Peyer's patch (tissue), 4 donors: ENCODE data around the gene DDOST. TPM values are rescaled to one million over a fixed set of nuclear protein-coding genes. Genes with fewer than 3 reads are reported as not detected.

Source experiments
- DNase-seq, 3 donors: peaks; one replicate each; pipeline ENCODE4 v3.0.0-alpha.2; 2017 to 2019
- H3K27ac ChIP-seq, 4 donors: fragments of 200-600 bp; sonication (generic); one replicate each; pipeline ENCODE4 v1.5.1; 2016 to 2019
- H3K27me3 ChIP-seq, 2 donors: fragments of 200-600 bp; sonication (generic); one replicate each; pipeline ENCODE4 v1.5.1; 2019
- H3K36me3 ChIP-seq, 3 donors: fragments of 200-600 bp; sonication (generic); one replicate each; pipeline ENCODE4 v1.5.1; 2016 to 2019
- H3K4me1 ChIP-seq, 4 donors: fragments of 200-600 bp; sonication (generic); one replicate each; pipeline ENCODE4 v1.5.1; 2016 to 2019
- H3K4me3 ChIP-seq, 4 donors: fragments of 200-600 bp; sonication (generic); 1 replicate in 3 of 4; 2 replicates in 1 of 4; pipeline ENCODE4 v1.5.1; 2016 to 2019; ENCODE audit warnings: mild to moderate bottlenecking in 1 of 4
- H3K9me3 ChIP-seq, 4 donors: fragments of 200-600 bp; sonication (generic); one replicate each; pipeline ENCODE4 v1.5.1; 2016 to 2019; ENCODE audit warnings: mild to moderate bottlenecking in 1 of 4
- POLR2A ChIP-seq, 2 donors: fragments of 450-650 bp; IDR thresholded peaks; one replicate each; pipeline ENCODE4 v1.5.1; 2017; ENCODE audit warnings: antibody characterized with exemption in 2 of 2, mild to moderate bottlenecking in 2 of 2, moderate library complexity in 2 of 2
- total RNA-seq, 4 donors: library from RNA; depleted of rRNA; stranded (reverse); fragments of >200 nt; gene quantifications; one replicate each; pipeline ENCODE4 v1.1.0, GENCODE V29; 2016
- TF ChIP-seq, protein P1 (sequence below), 6 experiments: fragments of 450-650 bp in 4 of 6; fragments of 200-600 bp in 2 of 6; sonication (generic) in 1 of 6; IDR thresholded peaks; one replicate each; pipeline ENCODE4 v1.5.1; 2017 to 2019; ENCODE audit warnings: antibody characterized with exemption in 6 of 6, mild to moderate bottlenecking in 3 of 6, moderate library complexity in 1 of 6

DDOST gene
- total RNA-seq, 4 donors from 2014 or later, result 44.6 to 145 (median 126) TPM

DNA sequence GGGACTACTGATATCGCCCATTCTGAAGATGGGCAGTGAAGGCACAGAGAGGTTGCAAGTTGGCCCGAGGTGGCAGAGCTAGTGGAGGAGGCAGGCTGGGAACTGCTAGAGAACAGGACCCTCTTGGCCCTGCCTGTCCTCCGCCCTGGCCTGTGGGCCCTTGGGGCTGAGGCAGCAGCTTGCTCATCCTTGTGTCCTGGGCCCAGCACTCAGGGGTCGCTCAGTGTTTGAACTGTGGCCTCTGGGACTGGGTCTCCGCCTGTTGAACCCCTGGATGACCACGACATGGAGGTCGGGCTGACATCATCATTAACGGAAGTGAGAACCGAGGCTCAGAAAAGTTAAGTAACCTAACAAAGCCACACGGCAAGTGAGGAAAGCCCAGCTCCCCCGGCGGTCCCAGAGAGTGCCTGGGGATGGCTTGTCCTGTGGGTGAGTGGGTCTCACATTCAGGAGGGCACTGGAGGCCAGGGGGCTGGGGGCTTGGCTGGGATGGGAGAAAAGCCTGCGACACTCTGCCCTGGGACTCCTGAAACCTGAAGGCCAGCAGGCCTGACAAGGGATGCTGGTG lies 23.0 kb upstream of the DDOST start:
- Histone ChIP-seq H3K27me3 (no peaks in the 10 kb centered on the region), H3K4me1 (peaks cover 0 to 2% (median 0%) of the 10 kb centered on the region in 4 donors), H3K4me3 (peak overlapping the region in 1 of 4 donors; percentile 21), H3K27ac (peak overlapping the region in 2 of 4 donors; percentile 34 to 76), H3K36me3 (no peaks in the 10 kb centered on the region), H3K9me3 (no peaks in the 10 kb centered on the region)
- peak in 1 of 3 donors; percentile 23 for DNase-seq
- TF ChIP-seq, protein P1, sequence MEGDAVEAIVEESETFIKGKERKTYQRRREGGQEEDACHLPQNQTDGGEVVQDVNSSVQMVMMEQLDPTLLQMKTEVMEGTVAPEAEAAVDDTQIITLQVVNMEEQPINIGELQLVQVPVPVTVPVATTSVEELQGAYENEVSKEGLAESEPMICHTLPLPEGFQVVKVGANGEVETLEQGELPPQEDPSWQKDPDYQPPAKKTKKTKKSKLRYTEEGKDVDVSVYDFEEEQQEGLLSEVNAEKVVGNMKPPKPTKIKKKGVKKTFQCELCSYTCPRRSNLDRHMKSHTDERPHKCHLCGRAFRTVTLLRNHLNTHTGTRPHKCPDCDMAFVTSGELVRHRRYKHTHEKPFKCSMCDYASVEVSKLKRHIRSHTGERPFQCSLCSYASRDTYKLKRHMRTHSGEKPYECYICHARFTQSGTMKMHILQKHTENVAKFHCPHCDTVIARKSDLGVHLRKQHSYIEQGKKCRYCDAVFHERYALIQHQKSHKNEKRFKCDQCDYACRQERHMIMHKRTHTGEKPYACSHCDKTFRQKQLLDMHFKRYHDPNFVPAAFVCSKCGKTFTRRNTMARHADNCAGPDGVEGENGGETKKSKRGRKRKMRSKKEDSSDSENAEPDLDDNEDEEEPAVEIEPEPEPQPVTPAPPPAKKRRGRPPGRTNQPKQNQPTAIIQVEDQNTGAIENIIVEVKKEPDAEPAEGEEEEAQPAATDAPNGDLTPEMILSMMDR (IDR thresholded peaks at IDR 0.05), result no peak
- TF ChIP-seq POLR2A (IDR thresholded peaks at IDR 0.05), result no peak

DNA sequence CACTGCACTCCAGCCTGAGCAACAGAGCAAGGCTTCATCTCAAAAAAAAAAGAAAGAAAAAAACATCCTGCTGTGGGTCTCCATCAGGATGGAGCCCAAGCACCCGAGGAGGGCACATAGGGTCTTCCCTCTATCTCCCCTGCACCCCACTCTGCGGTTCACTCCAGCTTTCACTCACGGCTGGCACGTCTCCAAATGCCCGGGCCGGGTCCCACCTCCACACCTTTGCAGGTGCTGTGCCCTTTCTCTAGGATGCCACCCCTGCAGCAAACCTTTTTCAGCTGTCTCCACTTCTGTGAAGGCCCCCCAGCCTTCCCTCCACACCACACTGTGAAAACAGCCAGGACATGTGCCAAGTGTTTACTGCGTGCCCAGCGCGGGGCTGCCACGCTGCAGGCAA lies 22.4 kb upstream of the DDOST start:
- H3K4me1 ChIP-seq, result peaks cover 0 to 5% (median 2%) of the 10 kb centered on the region in 4 donors
- H3K36me3 ChIP-seq, result no peaks in the 10 kb centered on the region
- H3K27me3 ChIP-seq, result no peaks in the 10 kb centered on the region
- no peak overlapping the region for H3K4me3 ChIP-seq
- no peaks in the 10 kb centered on the region for H3K9me3 ChIP-seq
- peak in 1 of 3 donors; percentile 30 for DNase-seq
- H3K27ac ChIP-seq, result no peak overlapping the region
- TF ChIP-seq POLR2A (IDR thresholded peaks at IDR 0.05), result no peak
- TF ChIP-seq, protein P1 (IDR thresholded peaks at IDR 0.05), result no peak

DNA sequence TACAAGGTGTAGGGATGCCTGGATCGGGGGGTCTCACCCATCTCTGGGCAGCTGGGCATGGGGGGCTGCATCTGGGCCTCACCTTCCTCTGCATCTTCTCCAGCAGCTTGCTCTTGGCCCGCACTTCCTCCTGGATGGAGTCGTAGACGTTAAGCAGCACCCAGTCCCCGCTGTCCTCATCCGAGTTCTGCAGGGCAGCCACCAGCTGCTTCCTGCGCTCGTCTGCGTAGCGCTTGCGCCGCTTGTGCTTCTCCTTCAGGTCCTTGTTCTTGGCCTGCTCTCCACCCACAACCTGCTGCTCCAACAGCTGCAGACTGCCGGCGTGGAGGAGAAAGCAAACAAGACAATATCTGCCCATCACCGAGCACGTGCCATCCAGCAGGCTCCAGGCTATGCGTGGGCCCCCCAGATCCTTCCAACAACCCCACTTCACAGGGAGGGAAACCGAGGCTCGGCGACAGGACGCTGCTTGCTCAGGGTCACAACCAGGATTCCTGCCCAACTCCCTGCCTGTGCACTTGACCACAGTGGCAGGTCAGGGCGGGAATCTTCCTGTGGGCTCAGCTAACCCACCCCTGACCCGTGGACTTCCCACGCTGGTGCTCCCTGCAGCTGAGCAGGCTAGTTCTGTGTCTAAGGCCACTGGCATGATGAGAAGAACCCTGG lies 21.5 kb upstream of the DDOST start:
- Histone ChIP-seq H3K4me1 (peaks cover 0 to 5% (median 2%) of the 10 kb centered on the region in 4 donors), H3K36me3 (no peaks in the 10 kb centered on the region), H3K4me3 (no peak overlapping the region), H3K27ac (no peak overlapping the region), H3K9me3 (no peaks in the 10 kb centered on the region), H3K27me3 (no peaks in the 10 kb centered on the region)
- TF ChIP-seq, protein P1 (IDR thresholded peaks at IDR 0.05), result no peak
- TF ChIP-seq POLR2A (IDR thresholded peaks at IDR 0.05), result no peak
- peak in 1 of 3 donors; percentile 42 for DNase-seq

DNA sequence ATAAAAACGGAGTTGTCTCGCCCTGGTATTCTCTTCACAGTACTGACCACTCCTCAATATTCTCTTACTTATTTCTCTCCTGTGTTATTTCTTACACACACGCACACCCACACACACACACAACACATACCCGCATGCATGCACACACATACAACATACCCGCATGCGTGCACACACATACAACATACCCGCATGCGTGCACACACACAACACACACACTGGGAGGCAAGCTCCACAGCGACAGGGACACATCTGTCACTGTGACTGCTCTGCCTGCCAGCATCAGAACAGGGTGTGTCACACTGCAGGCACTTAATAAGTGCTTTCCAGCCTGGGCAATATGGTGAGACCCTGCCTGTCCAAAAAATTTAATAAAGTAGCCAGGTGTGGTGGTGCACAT lies 20.8 kb upstream of the DDOST start:
- TF ChIP-seq, protein P1 (IDR thresholded peaks at IDR 0.05), result no peak
- no peak for TF ChIP-seq POLR2A (IDR thresholded peaks at IDR 0.05)
- Histone ChIP-seq H3K4me3 (no peak overlapping the region), H3K27me3 (no peaks in the 10 kb centered on the region), H3K27ac (no peak overlapping the region), H3K9me3 (no peaks in the 10 kb centered on the region), H3K36me3 (no peaks in the 10 kb centered on the region), H3K4me1 (peaks cover 0 to 5% (median 2%) of the 10 kb centered on the region in 4 donors)
- DNase-seq, result peak in 1 of 3 donors; percentile 18

DNA sequence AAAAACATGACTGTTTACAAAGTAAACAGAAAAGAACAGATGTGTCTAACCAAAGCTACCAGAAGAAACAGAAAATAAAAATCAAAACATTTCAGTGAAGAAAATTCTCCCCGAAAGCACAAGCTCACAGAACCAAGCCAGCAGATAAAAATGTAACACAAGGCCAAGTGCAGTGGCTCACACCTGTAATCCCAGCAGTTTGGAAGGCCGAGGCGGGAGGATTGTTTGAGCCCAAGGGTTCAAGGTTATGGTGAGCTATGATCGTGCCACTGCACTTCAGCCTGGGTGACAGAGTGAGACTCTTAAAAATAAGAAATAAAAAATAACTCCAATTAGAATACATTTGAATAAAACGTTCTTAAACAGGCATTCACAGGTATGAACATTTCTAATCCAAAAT lies 19.1 kb upstream of the DDOST start:
- Histone ChIP-seq H3K27me3 (no peaks in the 10 kb centered on the region), H3K27ac (no peak overlapping the region), H3K36me3 (no peaks in the 10 kb centered on the region), H3K4me1 (peaks cover 0 to 5% (median 2%) of the 10 kb centered on the region in 4 donors), H3K4me3 (no peak overlapping the region), H3K9me3 (no peaks in the 10 kb centered on the region)
- TF ChIP-seq, protein P1 (IDR thresholded peaks at IDR 0.05), result no peak
- TF ChIP-seq POLR2A (IDR thresholded peaks at IDR 0.05), result no peak
- peak in 1 of 3 donors; percentile 2 for DNase-seq
